K562 (cell line): ENCODE measurements around the gene ALG9.

Source experiments
- CBX3 ChIP-seq, 2 experiments: IDR thresholded peaks; 1 replicate in 1 of 2; 2 replicates in 1 of 2; pipeline ENCODE4 v1.6.1; 2012; ENCODE audit warnings: inconsistent platforms in 2 of 2, low read length in 2 of 2, borderline replicate concordance in 1 of 2, control low read depth in 1 of 2
- CTBP1 ChIP-seq: fragments of 450-650 bp; IDR thresholded peaks from 2 replicates; pipeline ENCODE4 v1.6.1; 2016; ENCODE audit warnings: borderline replicate concordance
- HNRNPLL ChIP-seq: fragments of 200-400 bp; formaldehyde crosslinking; IDR thresholded peaks from 2 replicates; pipeline ENCODE4 v1.6.1; 2017; ENCODE audit warnings: low read length, low read depth, mild to moderate bottlenecking; ENCODE audit not compliant: poor library complexity, severe bottlenecking
- POLR2AphosphoS5 ChIP-seq: IDR thresholded peaks from 2 replicates; pipeline ENCODE4 v1.6.1; 2011; ENCODE audit warnings: mild to moderate bottlenecking, low read depth, low read length, moderate library complexity; ENCODE audit not compliant: control insufficient read depth, insufficient read depth
- POLR3G ChIP-seq: IDR thresholded peaks from 2 replicates; pipeline ENCODE4 v1.6.1; 2011; ENCODE audit not compliant: insufficient read length, insufficient replicate concordance; ENCODE audit errors: extremely low read depth
- TF ChIP-seq, protein P1 (sequence below): fragments of 250-450 bp; sonication (Bioruptor Pico); IDR thresholded peaks from 2 replicates; pipeline ENCODE4 v1.4.0; 2020; ENCODE audit warnings: mild to moderate bottlenecking, moderate library complexity

DNA sequence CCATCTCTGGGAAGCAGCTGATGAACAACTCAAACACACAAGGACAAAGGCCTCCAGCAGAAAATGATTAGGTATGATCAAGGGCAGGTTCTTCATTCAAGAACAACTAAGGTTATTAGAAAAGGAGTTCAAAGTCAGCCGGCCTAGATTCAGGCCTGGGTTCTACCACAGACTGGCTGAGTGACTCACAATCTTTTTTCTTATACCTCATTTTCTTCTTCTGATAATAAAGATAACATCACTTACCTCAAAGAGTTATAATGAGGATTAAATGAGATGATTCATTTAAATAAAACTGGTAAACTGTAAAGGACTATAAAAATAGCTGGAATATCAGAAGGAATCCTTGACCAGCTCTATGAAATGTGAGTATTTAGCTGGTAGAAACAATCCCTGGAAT lies 55.9 kb downstream of the ALG9 start:
- TF ChIP-seq POLR3G (no peak), POLR2AphosphoS5 (no peak), HNRNPLL (no peak), CTBP1 (no peak), CBX3 (IDR thresholded peaks at IDR 0.05; ENCODE audit: borderline replicate concordance in 1 of 2, low read length in 2 of 2) (no peak)
- TF ChIP-seq, protein P1, sequence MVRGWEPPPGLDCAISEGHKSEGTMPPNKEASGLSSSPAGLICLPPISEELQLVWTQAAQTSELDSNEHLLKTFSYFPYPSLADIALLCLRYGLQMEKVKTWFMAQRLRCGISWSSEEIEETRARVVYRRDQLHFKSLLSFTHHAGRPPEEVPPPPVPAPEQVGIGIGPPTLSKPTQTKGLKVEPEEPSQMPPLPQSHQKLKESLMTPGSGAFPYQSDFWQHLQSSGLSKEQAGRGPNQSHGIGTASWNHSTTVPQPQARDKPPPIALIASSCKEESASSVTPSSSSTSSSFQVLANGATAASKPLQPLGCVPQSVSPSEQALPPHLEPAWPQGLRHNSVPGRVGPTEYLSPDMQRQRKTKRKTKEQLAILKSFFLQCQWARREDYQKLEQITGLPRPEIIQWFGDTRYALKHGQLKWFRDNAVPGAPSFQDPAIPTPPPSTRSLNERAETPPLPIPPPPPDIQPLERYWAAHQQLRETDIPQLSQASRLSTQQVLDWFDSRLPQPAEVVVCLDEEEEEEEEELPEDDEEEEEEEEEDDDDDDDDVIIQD (CRISPR knock-in tag), result no peak
